ENCODE results near the gene ADGRA3. TPM values are rescaled to one million over a fixed set of nuclear protein-coding genes. Genes with fewer than 3 reads are reported as not detected.

Gene ADGRA3
- total RNA-seq, 1 donor from 2014 or later, result 76.0 TPM

DNA sequence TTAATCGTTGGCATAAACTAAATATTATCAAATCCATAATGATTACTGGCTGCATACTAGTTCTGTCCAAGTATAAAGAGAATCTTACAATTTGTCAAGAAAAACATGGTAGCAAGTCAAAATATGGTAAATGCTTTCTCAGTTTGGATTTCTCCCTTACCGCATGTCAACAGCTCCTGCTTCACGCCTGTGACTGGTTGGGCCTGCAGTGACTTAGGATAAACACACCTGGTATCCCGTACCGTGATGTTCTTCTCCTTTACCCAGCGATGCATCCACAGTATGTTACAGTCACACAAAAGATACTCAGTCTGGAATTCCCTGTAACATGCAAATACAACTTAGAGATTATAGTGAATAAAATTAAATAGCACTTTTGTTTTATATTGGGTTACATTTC is 71.1 kb downstream of the ADGRA3 start:
- TF ChIP-seq, protein P1, sequence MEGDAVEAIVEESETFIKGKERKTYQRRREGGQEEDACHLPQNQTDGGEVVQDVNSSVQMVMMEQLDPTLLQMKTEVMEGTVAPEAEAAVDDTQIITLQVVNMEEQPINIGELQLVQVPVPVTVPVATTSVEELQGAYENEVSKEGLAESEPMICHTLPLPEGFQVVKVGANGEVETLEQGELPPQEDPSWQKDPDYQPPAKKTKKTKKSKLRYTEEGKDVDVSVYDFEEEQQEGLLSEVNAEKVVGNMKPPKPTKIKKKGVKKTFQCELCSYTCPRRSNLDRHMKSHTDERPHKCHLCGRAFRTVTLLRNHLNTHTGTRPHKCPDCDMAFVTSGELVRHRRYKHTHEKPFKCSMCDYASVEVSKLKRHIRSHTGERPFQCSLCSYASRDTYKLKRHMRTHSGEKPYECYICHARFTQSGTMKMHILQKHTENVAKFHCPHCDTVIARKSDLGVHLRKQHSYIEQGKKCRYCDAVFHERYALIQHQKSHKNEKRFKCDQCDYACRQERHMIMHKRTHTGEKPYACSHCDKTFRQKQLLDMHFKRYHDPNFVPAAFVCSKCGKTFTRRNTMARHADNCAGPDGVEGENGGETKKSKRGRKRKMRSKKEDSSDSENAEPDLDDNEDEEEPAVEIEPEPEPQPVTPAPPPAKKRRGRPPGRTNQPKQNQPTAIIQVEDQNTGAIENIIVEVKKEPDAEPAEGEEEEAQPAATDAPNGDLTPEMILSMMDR (conservative IDR thresholded peaks at IDR 0.05), result no peak
- Mint-ChIP-seq H3K36me3 (ENCODE audit: low read depth) (peaks cover 31% of the 10 kb centered on the region), H3K4me3 (no peak overlapping the region), H3K27me3 (ENCODE audit: low read depth) (no peaks in the 10 kb centered on the region), H3K27ac (ENCODE audit: unreplicated experiment) (no peak overlapping the region), H3K4me1 (no peaks in the 10 kb centered on the region), H3K9me3 (no peaks in the 10 kb centered on the region)
- no peak for DNase-seq (ENCODE audit: low read depth, low spot score)

GRCh38 chr4:22442956-22443355 is 72.9 kb downstream of the ADGRA3 start:
- H3K27ac Mint-ChIP-seq (ENCODE audit: unreplicated experiment), result no peak overlapping the region
- no peak for DNase-seq (ENCODE audit: low read depth, low spot score)
- peaks cover 27% of the 10 kb centered on the region for H3K36me3 Mint-ChIP-seq (ENCODE audit: low read depth)
- H3K4me3 Mint-ChIP-seq, result no peak overlapping the region
- no peaks in the 10 kb centered on the region for H3K9me3 Mint-ChIP-seq
- no peaks in the 10 kb centered on the region for H3K27me3 Mint-ChIP-seq (ENCODE audit: low read depth)
- H3K4me1 Mint-ChIP-seq, result no peaks in the 10 kb centered on the region
- TF ChIP-seq, protein P1 (conservative IDR thresholded peaks at IDR 0.05), result no peak

DNA sequence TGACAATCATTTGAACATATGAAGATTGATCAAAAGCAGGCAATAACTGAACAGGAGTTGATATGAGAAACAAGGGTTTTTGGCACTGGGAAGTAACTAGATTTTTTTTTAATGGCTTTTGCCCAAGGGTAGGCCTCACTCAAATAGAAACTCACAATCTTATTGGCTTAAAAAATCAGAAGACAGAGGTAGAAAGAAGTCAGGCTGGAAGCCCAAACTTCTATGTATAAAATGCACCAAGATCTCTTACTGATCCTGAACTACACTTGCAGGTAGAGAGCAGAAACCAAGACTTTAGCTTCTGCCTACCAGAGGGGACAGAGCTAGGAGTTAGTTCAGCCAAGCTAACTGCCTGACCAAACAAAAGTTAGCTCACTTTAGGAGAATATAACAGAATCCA is 74.9 kb downstream of the ADGRA3 start:
- Mint-ChIP-seq H3K9me3 (no peaks in the 10 kb centered on the region), H3K27me3 (ENCODE audit: low read depth) (no peaks in the 10 kb centered on the region), H3K36me3 (ENCODE audit: low read depth) (peaks cover 29% of the 10 kb centered on the region), H3K4me3 (no peak overlapping the region), H3K27ac (ENCODE audit: unreplicated experiment) (no peak overlapping the region), H3K4me1 (no peaks in the 10 kb centered on the region)
- DNase-seq (ENCODE audit: low read depth, low spot score), result no peak
- TF ChIP-seq, protein P1 (conservative IDR thresholded peaks at IDR 0.05), result no peak

GRCh38 chr4:22439947-22440346 is 75.9 kb downstream of the ADGRA3 start:
- Mint-ChIP-seq H3K27me3 (ENCODE audit: low read depth) (no peaks in the 10 kb centered on the region), H3K9me3 (no peaks in the 10 kb centered on the region), H3K4me3 (no peak overlapping the region), H3K36me3 (ENCODE audit: low read depth) (peaks cover 32% of the 10 kb centered on the region), H3K27ac (ENCODE audit: unreplicated experiment) (no peak overlapping the region), H3K4me1 (peaks cover 4% of the 10 kb centered on the region)
- DNase-seq (ENCODE audit: low read depth, low spot score), result no peak
- TF ChIP-seq, protein P1 (conservative IDR thresholded peaks at IDR 0.05), result no peak

DNA sequence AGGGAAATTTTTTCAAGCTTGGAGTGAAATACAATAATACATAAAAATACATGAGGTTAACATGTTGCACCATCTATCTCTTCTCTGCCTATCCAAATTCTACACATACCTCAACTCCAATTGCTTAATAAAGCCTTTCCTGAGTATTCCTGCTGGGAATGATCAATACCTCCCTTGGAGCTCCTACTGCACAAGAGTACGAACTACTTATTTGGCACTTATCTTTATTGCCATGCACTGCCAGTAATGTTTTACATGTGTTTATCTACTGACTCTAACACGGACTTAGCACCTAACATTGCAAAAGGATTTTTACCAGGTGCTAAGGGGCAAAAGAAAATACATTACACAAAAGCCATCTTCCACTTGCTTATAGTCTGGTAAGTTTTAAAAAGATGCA is 80.2 kb downstream of the ADGRA3 start:
- Mint-ChIP-seq H3K4me3 (no peak overlapping the region), H3K4me1 (peaks cover 4% of the 10 kb centered on the region), H3K27ac (ENCODE audit: unreplicated experiment) (no peak overlapping the region), H3K9me3 (no peaks in the 10 kb centered on the region), H3K36me3 (ENCODE audit: low read depth) (peaks cover 19% of the 10 kb centered on the region), H3K27me3 (ENCODE audit: low read depth) (no peaks in the 10 kb centered on the region)
- TF ChIP-seq, protein P1 (conservative IDR thresholded peaks at IDR 0.05), result no peak
- DNase-seq (ENCODE audit: low read depth, low spot score), result no peak

DNA sequence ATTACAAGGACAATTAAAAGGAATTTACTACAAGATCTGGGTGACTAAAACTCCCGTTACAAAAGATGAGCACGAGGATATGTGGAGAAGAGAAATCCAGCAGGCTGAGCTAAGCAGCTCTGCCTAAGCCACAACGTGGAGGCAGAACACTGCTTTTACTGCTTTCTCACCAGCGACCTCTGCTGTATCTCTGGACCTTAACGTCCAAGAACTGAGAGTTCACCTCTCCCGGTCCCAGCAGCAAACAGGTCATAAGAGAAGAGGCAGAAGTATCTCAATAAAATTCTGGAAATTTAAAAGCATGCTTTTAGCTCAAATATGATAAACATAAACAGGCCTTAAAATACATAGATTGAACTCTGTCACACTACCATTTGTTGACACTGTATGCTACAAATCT is 81.0 kb downstream of the ADGRA3 start:
- Mint-ChIP-seq H3K4me3 (no peak overlapping the region), H3K36me3 (ENCODE audit: low read depth) (peaks cover 25% of the 10 kb centered on the region), H3K27me3 (ENCODE audit: low read depth) (no peaks in the 10 kb centered on the region), H3K27ac (ENCODE audit: unreplicated experiment) (no peak overlapping the region), H3K4me1 (peaks cover 4% of the 10 kb centered on the region), H3K9me3 (peaks cover 3% of the 10 kb centered on the region)
- peak; percentile 18 for DNase-seq (ENCODE audit: low read depth, low spot score)
- TF ChIP-seq, protein P1 (conservative IDR thresholded peaks at IDR 0.05), result peak; percentile 52

Measured in neural crest cell (in vitro differentiated cells).